ENCODE results near the gene FBXW11. TPM values are rescaled to one million over a fixed set of nuclear protein-coding genes. Genes with fewer than 3 reads are reported as not detected.

FBXW11 gene
- total and polyA plus RNA-seq, 11 donors: 7.8 to 110 (median 83.0) TPM

- Histone ChIP-seq H3K27ac (no peak overlapping the region), H3K36me3 (peaks cover 0 to 96% (median 42%) of the 10 kb centered on the region in 9 donors), H3K9me3 (no peaks in the 10 kb centered on the region), H3K27me3 (no peaks in the 10 kb centered on the region), H3K4me3 (no peak overlapping the region), H3K4me1 (peaks cover 0 to 20% (median 13%) of the 10 kb centered on the region in 12 donors)
- 87 to 91% (median 88%) methylated on average over 8 to 11 of the region's 11 CpGs for WGBS, 4 donors
- ATAC-seq (no peak), DNase-seq (no peak)
- TF ChIP-seq, protein P1, sequence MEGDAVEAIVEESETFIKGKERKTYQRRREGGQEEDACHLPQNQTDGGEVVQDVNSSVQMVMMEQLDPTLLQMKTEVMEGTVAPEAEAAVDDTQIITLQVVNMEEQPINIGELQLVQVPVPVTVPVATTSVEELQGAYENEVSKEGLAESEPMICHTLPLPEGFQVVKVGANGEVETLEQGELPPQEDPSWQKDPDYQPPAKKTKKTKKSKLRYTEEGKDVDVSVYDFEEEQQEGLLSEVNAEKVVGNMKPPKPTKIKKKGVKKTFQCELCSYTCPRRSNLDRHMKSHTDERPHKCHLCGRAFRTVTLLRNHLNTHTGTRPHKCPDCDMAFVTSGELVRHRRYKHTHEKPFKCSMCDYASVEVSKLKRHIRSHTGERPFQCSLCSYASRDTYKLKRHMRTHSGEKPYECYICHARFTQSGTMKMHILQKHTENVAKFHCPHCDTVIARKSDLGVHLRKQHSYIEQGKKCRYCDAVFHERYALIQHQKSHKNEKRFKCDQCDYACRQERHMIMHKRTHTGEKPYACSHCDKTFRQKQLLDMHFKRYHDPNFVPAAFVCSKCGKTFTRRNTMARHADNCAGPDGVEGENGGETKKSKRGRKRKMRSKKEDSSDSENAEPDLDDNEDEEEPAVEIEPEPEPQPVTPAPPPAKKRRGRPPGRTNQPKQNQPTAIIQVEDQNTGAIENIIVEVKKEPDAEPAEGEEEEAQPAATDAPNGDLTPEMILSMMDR (IDR thresholded peaks at IDR 0.05): no peak
- TF ChIP-seq POLR2A (IDR thresholded peaks at IDR 0.05): no peak
- intact Hi-C loops (cut with DNase I): loop anchor here in 5 of 10 donors (5.0 to 10.0 kb wide), 3 partner anchors 47 to 640 kb away; partner anchors contain the start of genes FBXW11 (in 2 of the 5) and FGF18 (in 2 of the 5)
Measured at GRCh38 chr5:172054611-172055153, 48.2 kb upstream of the FBXW11 start.

DNA sequence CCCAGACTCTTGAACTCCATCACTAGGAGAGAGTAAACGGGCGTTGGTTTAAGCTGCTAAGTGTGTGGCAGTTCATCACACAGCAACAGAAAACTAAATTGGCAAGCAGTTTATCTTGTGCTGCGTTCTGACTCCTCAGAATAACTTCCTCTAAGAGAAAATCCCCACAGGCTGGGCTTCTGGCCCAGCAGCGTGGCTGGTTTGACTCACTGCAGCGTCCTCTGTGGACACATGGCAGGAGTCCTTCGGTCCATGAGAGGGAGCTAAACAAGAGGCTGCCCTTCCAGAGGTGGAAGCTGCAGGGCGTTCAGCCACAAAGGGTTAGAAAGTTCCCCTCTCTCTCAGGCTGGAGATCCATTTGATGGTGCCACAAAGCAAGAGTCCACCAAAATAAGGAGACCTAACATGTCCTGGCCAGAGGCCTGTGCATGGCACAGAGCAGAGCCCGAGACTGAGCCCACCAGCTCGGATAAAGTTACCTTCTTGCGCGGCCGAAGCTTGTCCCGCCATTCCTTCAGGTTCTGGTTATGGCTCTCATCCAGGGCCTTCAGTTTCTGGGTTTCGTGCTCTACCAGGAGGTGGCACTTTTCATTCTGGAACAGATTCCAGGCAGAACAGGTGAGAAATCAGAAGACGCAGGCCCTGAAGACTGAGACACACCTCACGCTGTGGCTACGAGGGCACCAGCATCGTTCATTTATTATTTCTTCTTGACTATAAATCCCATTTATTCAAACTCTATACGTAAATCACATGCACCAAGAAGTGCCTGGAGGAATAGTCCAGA, 46.2 kb upstream of the FBXW11 start:
- peak overlapping the region in 11 of 12 donors; percentile 6 to 79 (median 61) for H3K27ac ChIP-seq

GRCh38 chr5:172051643-172052339, 45.4 kb upstream of the FBXW11 start:
- WGBS, 4 donors: 65 to 74% (median 69%) methylated on average over 16 of the region's 16 CpGs
- Histone ChIP-seq H3K4me3 (no peak overlapping the region), H3K27me3 (no peaks in the 10 kb centered on the region), H3K4me1 (peaks cover 0 to 33% (median 19%) of the 10 kb centered on the region in 12 donors), H3K36me3 (peaks cover 0 to 92% (median 46%) of the 10 kb centered on the region in 9 donors), H3K9me3 (no peaks in the 10 kb centered on the region), H3K27ac (peak overlapping the region in 11 of 12 donors; percentile 6 to 79 (median 57))
- DNase-seq (no peak), ATAC-seq (peak in 3 of 4 donors; percentile 2 to 14 (median 5))
- no peak for TF ChIP-seq POLR2A (IDR thresholded peaks at IDR 0.05)
- TF ChIP-seq, protein P1 (IDR thresholded peaks at IDR 0.05): no peak
- intact Hi-C loops (cut with DNase I): loop anchor here in 3 of 10 donors (5.0 to 10.0 kb wide), 2 partner anchors 44 to 637 kb away; partner anchors contain the start of genes FGF18 (in 2 of the 3) and FBXW11 (in 1 of the 3)

More for the DNA sequence above, 46.2 kb upstream of the FBXW11 start:
- intact Hi-C loops (cut with DNase I): loop anchor here in 3 of 10 donors (5.0 to 10.0 kb wide), 2 partner anchors 45 to 638 kb away; partner anchors contain the start of genes FGF18 (in 2 of the 3) and FBXW11 (in 1 of the 3)
- H3K9me3 ChIP-seq: no peaks in the 10 kb centered on the region
- peaks cover 0 to 25% (median 15%) of the 10 kb centered on the region in 12 donors for H3K4me1 ChIP-seq
- H3K4me3 ChIP-seq: no peak overlapping the region
- DNase-seq (peak; percentile 74 to 88 (median 79)), ATAC-seq (peak; percentile 94 to 98 (median 96))
- H3K27me3 ChIP-seq: no peaks in the 10 kb centered on the region
- no peak for TF ChIP-seq POLR2A (IDR thresholded peaks at IDR 0.05)
- TF ChIP-seq, protein P1 (IDR thresholded peaks at IDR 0.05): peak in 7 of 12 donors; percentile 13 to 58 (median 36)
- peaks cover 0 to 92% (median 46%) of the 10 kb centered on the region in 9 donors for H3K36me3 ChIP-seq
- WGBS, 4 donors: 70 to 74% (median 72%) methylated on average over 19 of the region's 19 CpGs

All from heart left ventricle (tissue), 16 donors.